BE2C (cell line): ENCODE data around the gene CANX.
"Not testable (repeated sequence)": the region's sequence is repeated elsewhere in the genome, so short reads cannot be mapped to it uniquely, and the experiment has no call there.

Experiments
- DNase-seq: peaks from one replicate; pipeline ENCODE4 v3.0.0-alpha.2; 2020
- H3K27me3 ChIP-seq: fragments of 250-450 bp; sonication (Bioruptor Pico); 2 replicates; pipeline ENCODE4 v1.5.1; 2020; ENCODE audit warnings: mild to moderate bottlenecking
- H3K36me3 ChIP-seq: fragments of 250-450 bp; sonication (Bioruptor Pico); 2 replicates; pipeline ENCODE4 v1.5.1; 2020; ENCODE audit warnings: mild to moderate bottlenecking
- H3K4me1 ChIP-seq: fragments of 250-450 bp; sonication (Bioruptor Pico); 2 replicates; pipeline ENCODE4 v1.5.1; 2020
- H3K4me3 ChIP-seq: 2 replicates; pipeline ENCODE4 v1.5.1; 2011; ENCODE audit warnings: low read depth, low read length
- H3K9me3 ChIP-seq: fragments of 250-450 bp; sonication (Bioruptor Pico); 2 replicates; pipeline ENCODE4 v1.5.1; 2020
- CTCF ChIP-seq: IDR thresholded peaks from 2 replicates; pipeline ENCODE4 v1.5.1; 2012; ENCODE audit warnings: mild to moderate bottlenecking, low read depth, low read length

CANX gene

GRCh38 chr5:179678223-179679013 is 20.3 kb upstream of the CANX start:
- H3K4me3 ChIP-seq: peak overlapping the region; percentile 93
- H3K9me3 ChIP-seq: peaks cover 6% of the 10 kb centered on the region; the same call in 1 of the 2 replicates
- H3K4me1 ChIP-seq: peaks cover 3% of the 10 kb centered on the region; the same call in 1 of the 2 replicates
- no peaks in the 10 kb centered on the region for H3K36me3 ChIP-seq
- peak; percentile 96 for DNase-seq
- no peaks in the 10 kb centered on the region for H3K27me3 ChIP-seq
- TF ChIP-seq CTCF: no peak

GRCh38 chr5:179679014-179679674 is 19.6 kb upstream of the CANX start:
- Histone ChIP-seq H3K27me3 (no peaks in the 10 kb centered on the region), H3K4me3 (no peak overlapping the region), H3K4me1 (peaks cover 3% of the 10 kb centered on the region; the same call in 1 of the 2 replicates), H3K36me3 (no peaks in the 10 kb centered on the region), H3K9me3 (peaks cover 6% of the 10 kb centered on the region; the same call in 1 of the 2 replicates)
- TF ChIP-seq CTCF: no peak
- peak; percentile 18 for DNase-seq

- no peak for DNase-seq
- no peak for TF ChIP-seq CTCF
Observed at GRCh38 chr5:179680014-179680779, 18.6 kb upstream of the CANX start.

GRCh38 chr5:179680780-179681401 is 17.9 kb upstream of the CANX start, which contains the start of gene CBY3:
Gene CBY3, minus strand, starts transcription at chr5:179681034. Its CDS starts 116 bp downstream, at chr5:179680918.
- no peak for TF ChIP-seq CTCF
- H3K9me3 ChIP-seq: peaks cover 6% of the 10 kb centered on the region; the same call in 1 of the 2 replicates
- no peaks in the 10 kb centered on the region for H3K27me3 ChIP-seq
- no peak within 1 kb of the TSS for H3K4me3 ChIP-seq
- H3K36me3 ChIP-seq: no peaks in the 10 kb centered on the region
- DNase-seq: no peak
- peaks cover 3% of the 10 kb centered on the region; the same call in 1 of the 2 replicates for H3K4me1 ChIP-seq

More at GRCh38 chr5:179680014-179680779, 18.6 kb upstream of the CANX start:
- H3K4me1 ChIP-seq: peaks cover 3% of the 10 kb centered on the region; the same call in 1 of the 2 replicates
- H3K36me3 ChIP-seq: no peaks in the 10 kb centered on the region
- H3K27me3 ChIP-seq: no peaks in the 10 kb centered on the region
- no peak overlapping the region for H3K4me3 ChIP-seq
- H3K9me3 ChIP-seq: peaks cover 6% of the 10 kb centered on the region; the same call in 1 of the 2 replicates

GRCh38 chr5:179689212-179689611 is 9.6 kb upstream of the CANX start:
- H3K4me1 ChIP-seq, H3K4me3 ChIP-seq, H3K9me3 ChIP-seq, H3K36me3 ChIP-seq, DNase-seq, H3K27me3 ChIP-seq: not testable (repeated sequence)

GRCh38 chr5:179694561-179694960 is 4.2 kb upstream of the CANX start:
- H3K27me3 ChIP-seq: no peaks in the 10 kb centered on the region
- no peak for TF ChIP-seq CTCF
- no peaks in the 10 kb centered on the region for H3K4me1 ChIP-seq
- H3K4me3 ChIP-seq: no peak overlapping the region
- DNase-seq: no peak
- no peaks in the 10 kb centered on the region; the same call in 1 of the 2 replicates for H3K9me3 ChIP-seq
- no peaks in the 10 kb centered on the region for H3K36me3 ChIP-seq
